ENCODE measurements around the gene ATG9B.
"Not testable (repeated sequence)": the region's sequence is repeated elsewhere in the genome, so short reads cannot be mapped to it uniquely, and the experiment has no call there.

ATG9B gene

GRCh38 chr7:151015967-151016366 lies 8.3 kb downstream of the ATG9B start:
- no peak for DNase-seq

- no peak for DNase-seq
Observed at GRCh38 chr7:151014950-151015349, 9.3 kb downstream of the ATG9B start.

- no peak for DNase-seq
Observed at GRCh38 chr7:151013733-151014497, 10.4 kb downstream of the ATG9B start.

GRCh38 chr7:151013356-151013732 lies 10.9 kb downstream of the ATG9B start:
- DNase-seq = no peak

- DNase-seq = no peak
Observed at GRCh38 chr7:151012911-151013347, 11.4 kb downstream of the ATG9B start.

GRCh38 chr7:151012031-151012692 lies 12.1 kb downstream of the ATG9B start:
- DNase-seq = no peak

- not testable (repeated sequence) for DNase-seq
Observed at GRCh38 chr7:151011616-151012015, 12.7 kb downstream of the ATG9B start.

GRCh38 chr7:151011097-151011409 lies 13.2 kb downstream of the ATG9B start:
- DNase-seq = no peak

GRCh38 chr7:151010307-151011096 lies 13.8 kb downstream of the ATG9B start:
- DNase-seq = no peak

- no peak for DNase-seq
Observed at GRCh38 chr7:151010037-151010306, 14.3 kb downstream of the ATG9B start.

GRCh38 chr7:151009327-151010036 lies 14.8 kb downstream of the ATG9B start:
- DNase-seq = no peak

GRCh38 chr7:151008511-151009323 lies 15.6 kb downstream of the ATG9B start:
- no peak for DNase-seq

GRCh38 chr7:151008143-151008510 lies 16.2 kb downstream of the ATG9B start:
- DNase-seq = no peak

GRCh38 chr7:151007469-151007898 lies 16.8 kb downstream of the ATG9B start:
- DNase-seq = no peak

GRCh38 chr7:151006590-151007300 lies 17.5 kb downstream of the ATG9B start:
- DNase-seq = no peak

GRCh38 chr7:151005566-151005965 lies 18.7 kb downstream of the ATG9B start:
- no peak for DNase-seq

- DNase-seq = no peak
Observed at GRCh38 chr7:151003572-151003971, 20.7 kb downstream of the ATG9B start.

GRCh38 chr7:151001546-151001945 lies 22.7 kb downstream of the ATG9B start:
- no peak for DNase-seq

- DNase-seq = no peak
Observed at GRCh38 chr7:151000897-151001495, 23.3 kb downstream of the ATG9B start.

GRCh38 chr7:150999497-151000230 lies 24.6 kb downstream of the ATG9B start:
- no peak for DNase-seq

- DNase-seq = no peak
Observed at GRCh38 chr7:150999001-150999400, 25.3 kb downstream of the ATG9B start.

All from NCI-H510A (cell line).